Amniotic stem cell (primary cell): Measurements from ENCODE around the gene ZSCAN21.

Source experiments
- DNase-seq: peaks from one replicate; lab custom pipeline; 2025; lab: John Stamatoyannopoulos, UW

ZSCAN21 gene

DNA sequence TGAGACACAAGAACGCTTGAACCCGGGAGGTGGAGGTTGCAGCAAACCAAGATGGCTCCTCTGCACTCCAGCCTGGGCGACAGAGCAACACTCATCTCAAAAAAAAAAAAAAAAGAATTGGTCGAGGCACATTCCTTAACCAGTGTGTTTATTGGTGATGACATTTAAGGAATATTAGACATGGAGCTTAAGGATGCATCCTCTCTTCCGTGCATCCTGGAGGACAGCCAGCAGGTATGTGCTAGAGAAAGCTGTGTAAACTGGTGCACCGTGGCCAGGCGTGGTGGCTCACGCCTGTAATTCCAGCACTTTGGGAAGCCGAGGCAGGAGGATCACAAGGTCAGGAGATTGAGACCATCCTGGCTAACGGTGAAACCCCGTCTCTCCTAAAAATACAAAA lies 22.4 kb upstream of the ZSCAN21 start:
- no peak for DNase-seq

GRCh38 chr7:100029596-100029995 lies 20.0 kb upstream of the ZSCAN21 start:
- no peak for DNase-seq

DNA sequence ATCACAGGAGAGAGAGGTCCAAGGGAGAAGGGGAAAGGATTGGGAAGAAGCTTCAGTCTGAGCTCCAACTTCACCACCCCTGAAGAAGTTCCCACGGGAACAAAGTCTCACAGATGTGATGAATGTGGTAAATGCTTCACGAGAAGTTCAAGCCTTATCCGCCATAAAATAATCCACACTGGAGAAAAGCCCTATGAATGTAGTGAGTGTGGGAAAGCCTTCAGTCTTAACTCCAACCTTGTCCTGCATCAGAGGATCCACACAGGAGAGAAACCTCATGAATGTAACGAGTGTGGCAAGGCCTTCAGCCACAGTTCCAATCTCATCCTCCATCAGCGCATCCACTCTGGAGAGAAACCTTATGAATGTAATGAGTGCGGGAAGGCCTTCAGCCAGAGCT lies 16.0 kb upstream of the ZSCAN21 start:
- no peak for DNase-seq

GRCh38 chr7:100034871-100035510 lies 14.6 kb upstream of the ZSCAN21 start:
- peak; percentile 76 for DNase-seq

DNA sequence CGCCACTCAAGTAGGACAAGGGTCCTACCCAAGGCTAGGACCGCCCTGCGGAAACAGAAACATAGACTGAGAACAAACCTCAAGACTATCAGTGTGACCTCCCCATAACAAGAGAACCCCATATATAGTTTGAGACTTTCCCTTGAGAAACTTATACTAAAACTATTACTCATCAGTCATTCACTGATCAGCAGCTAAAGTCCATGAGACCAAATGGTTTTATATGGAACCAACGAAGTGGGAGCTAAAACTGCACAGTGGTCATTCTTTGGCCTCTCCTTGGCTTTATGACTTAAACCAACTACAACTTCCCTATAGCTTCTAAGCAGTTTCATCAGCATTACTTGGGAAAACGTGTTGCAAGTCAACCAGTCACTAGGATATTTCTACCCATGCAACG lies 13.7 kb upstream of the ZSCAN21 start:
- DNase-seq = no peak

- no peak for DNase-seq
These were observed 11.2 kb upstream of the ZSCAN21 start for GRCh38 chr7:100038326-100038725.

DNA sequence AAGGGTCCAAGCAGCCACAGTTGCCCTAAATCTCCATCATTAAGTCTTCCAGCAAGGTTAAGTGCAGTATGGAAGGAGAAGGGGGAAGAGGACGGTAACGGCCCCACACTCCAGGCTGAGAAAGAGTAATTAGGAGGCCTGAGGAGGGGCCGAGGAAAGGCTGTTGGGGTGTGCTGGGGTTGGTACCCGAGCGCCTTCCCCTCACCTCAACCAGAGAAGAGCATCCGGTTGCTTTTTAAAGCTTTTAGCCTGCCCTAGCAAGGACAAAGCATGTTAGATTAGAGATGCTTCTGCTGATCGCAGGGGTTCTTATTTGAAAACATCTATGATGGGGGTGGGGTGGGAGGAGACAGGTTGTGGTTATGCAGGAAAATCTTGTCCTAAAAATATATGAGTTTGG lies 9.0 kb upstream of the ZSCAN21 start:
- no peak for DNase-seq

GRCh38 chr7:100044718-100045117 lies 4.9 kb upstream of the ZSCAN21 start:
- DNase-seq = no peak

DNA sequence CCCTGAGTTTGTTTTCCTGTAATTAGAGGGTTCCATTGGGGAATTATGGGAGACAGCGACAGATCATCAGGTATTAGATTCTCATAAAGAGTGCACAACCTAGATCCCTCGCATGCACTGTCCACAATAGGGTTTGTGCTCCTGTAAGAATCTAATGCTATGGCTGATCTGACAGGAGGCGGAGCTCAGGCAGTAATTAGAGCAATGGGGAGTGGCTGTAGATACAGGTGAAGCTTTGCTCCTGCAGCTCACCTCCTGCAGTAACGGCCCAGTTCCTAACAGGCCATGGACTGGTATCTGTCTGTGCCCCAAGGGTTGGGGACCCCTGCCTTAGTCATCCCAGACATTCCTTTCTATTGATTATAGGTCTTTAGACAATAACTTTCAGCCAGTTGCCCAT lies 894 bp upstream of the ZSCAN21 start:
- DNase-seq = no peak

DNA sequence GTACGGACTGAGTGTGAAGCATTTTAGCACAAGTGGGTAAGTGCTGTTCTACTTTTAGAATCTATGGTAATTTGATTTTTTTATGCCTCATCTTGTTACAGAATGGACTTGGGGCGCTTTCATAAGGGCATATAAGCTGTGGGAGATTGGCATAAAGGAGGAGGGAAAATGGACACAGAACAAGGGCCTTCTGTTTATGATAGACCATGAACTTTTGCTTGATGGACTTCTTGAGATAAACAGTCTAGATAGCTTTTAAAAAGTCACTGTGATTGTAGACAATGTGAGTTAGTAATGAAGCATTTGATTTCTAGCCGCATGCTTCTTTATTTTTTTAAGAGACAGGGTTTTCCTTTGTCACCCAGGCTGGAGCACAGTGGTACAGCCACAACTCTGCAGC lies 2.0 kb downstream of the ZSCAN21 start:
- no peak for DNase-seq

- DNase-seq = peak; percentile 52
These were observed 3.6 kb downstream of the ZSCAN21 start for GRCh38 chr7:100053215-100053614.

DNA sequence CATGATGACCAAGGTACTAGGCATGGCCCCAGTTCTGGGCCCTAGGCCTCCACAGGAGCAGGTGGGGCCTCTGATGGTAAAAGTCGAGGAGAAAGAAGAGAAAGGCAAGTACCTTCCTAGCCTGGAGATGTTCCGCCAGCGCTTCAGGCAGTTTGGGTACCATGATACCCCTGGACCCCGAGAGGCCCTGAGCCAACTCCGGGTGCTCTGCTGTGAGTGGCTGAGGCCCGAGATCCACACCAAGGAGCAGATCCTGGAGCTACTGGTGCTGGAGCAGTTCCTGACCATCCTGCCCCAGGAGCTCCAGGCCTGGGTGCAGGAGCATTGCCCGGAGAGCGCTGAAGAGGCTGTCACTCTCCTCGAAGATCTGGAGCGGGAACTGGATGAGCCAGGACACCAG lies 7.4 kb downstream of the ZSCAN21 start:
- no peak for DNase-seq

- DNase-seq = no peak
These were observed 9.7 kb downstream of the ZSCAN21 start for GRCh38 chr7:100059251-100059739.

GRCh38 chr7:100061518-100062193 lies 12.1 kb downstream of the ZSCAN21 start:
- no peak for DNase-seq

DNA sequence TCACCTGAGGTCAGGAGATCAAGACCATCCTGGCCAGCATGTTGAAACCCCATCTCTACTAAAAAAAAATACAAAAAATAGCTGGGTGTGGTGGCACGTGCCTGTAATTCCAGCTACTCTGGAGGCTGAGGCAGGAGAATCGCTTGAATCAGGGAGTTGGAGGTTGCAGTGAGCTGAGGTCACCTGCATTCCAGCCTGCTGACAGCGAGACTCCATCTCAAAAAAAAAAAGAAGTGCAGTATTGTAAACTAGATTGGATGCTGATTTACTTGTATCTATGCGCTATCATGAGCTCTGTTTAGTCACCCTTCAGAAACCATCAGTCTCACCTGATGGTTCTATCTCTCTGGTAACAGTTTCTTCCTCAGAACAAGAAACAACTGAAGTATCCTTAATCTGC lies 13.8 kb downstream of the ZSCAN21 start:
- DNase-seq = no peak

DNA sequence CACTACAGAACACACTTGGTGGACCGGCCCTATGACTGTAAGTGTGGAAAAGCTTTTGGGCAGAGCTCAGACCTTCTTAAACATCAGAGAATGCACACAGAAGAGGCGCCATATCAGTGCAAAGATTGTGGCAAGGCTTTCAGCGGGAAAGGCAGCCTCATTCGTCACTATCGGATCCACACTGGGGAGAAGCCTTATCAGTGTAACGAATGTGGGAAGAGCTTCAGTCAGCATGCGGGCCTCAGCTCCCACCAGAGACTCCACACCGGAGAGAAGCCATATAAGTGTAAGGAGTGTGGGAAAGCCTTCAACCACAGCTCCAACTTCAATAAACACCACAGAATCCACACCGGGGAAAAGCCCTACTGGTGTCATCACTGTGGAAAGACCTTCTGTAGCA lies 14.6 kb downstream of the ZSCAN21 start:
- no peak for DNase-seq

- no peak for DNase-seq
These were observed 16.0 kb downstream of the ZSCAN21 start for GRCh38 chr7:100065452-100066186.

DNA sequence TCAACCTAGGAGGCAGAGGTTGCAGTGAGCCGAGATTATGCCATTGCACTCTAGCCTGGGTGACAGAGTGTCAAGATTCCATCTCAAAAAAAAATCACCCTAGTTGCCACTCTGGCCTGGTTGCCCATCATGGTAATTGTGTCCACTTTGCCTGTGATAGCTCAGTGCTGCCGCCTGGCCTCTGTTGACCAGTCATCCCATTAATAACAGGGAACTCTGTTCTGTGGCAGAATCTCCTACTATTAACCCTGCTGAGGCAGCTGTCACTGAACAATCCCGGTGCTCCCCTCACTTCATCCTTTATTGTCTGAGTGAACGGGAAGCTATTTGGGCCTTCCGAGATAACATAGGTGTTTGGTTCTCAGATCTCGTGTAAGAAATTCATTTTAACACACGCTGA lies 17.4 kb downstream of the ZSCAN21 start:
- no peak for DNase-seq

DNA sequence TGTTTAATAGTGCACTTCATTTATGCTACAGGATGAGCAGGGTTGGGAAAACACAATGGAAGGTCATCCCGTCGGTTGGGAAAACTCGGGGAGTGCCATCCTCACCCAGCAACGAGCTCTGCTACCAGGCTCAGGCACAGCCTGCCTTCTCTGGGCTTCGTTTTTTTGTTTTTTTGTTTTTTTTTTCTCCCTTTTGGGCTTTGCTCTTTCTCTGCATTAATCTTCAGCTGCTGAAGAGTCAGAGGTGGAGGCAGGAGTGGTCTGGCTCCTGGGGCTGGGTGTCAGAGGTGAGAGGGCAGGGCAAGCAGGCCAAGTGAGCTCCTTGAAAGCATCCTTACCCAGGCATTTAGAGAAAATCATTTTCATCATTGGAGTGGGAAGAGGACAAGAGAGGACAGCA lies 20.4 kb downstream of the ZSCAN21 start:
- no peak for DNase-seq

GRCh38 chr7:100071018-100071723 lies 21.6 kb downstream of the ZSCAN21 start:
- no peak for DNase-seq

DNA sequence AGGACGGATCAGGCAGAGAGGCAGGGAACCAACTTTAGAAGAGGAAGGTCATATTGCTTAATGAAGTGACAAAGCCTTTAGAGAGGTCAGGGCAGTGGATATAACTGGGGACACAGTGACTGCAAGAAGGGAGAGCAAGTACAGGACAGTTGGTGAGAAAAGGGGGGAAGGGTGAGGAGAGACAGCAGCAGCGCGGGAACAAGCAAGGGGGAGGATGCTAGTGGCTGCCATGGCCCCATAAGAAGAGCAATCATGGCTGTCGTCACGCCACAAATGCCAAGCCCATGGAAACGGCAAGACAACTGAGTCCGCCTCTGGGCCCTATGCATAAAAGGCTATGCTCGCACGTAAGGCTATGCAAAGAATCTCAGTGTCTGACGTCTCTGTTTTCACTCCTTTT lies 22.9 kb downstream of the ZSCAN21 start:
- no peak for DNase-seq

GRCh38 chr7:100074841-100075240 lies 25.3 kb downstream of the ZSCAN21 start:
- no peak for DNase-seq

- no peak for DNase-seq
These were observed 25.8 kb downstream of the ZSCAN21 start for GRCh38 chr7:100075418-100075817.
